Kidney epithelial cell (primary cell): Measurements from ENCODE around the gene CLEC2D. TPM values are rescaled to one million over a fixed set of nuclear protein-coding genes. Genes with fewer than 3 reads are reported as not detected.

Source experiments
- DNase-seq: peaks from one replicate; pipeline ENCODE4 v3.0.0-alpha.2; 2010; ENCODE audit warnings: low read depth
- H3K27me3 ChIP-seq: 2 replicates; pipeline ENCODE4 v1.6.0; 2011; ENCODE audit warnings: low read length; ENCODE audit not compliant: control insufficient read depth, insufficient read depth
- H3K36me3 ChIP-seq: 2 replicates; pipeline ENCODE4 v1.5.1; 2011; ENCODE audit warnings: low read length; ENCODE audit not compliant: control insufficient read depth, insufficient read depth
- H3K4me3 ChIP-seq: 2 replicates; pipeline ENCODE4 v1.5.1; 2011; ENCODE audit warnings: low read depth, mild to moderate bottlenecking, control low read depth, low read length
- total RNA-seq: library from RNA; depleted of rRNA; stranded (reverse); fragments of >200 nt; gene quantifications from 2 replicates; pipeline ENCODE4 v1.2.3, GENCODE V29; 2015
- TF ChIP-seq, protein P1 (sequence below): IDR thresholded peaks from 2 replicates; pipeline ENCODE4 v1.5.1; 2011; ENCODE audit warnings: mild to moderate bottlenecking, moderate library complexity, low read length, control low read depth, inconsistent platforms; ENCODE audit not compliant: insufficient read depth, poor library complexity, severe bottlenecking

Gene CLEC2D
- total RNA-seq, 1 donor from 2014 or later = 6.9 TPM

DNA sequence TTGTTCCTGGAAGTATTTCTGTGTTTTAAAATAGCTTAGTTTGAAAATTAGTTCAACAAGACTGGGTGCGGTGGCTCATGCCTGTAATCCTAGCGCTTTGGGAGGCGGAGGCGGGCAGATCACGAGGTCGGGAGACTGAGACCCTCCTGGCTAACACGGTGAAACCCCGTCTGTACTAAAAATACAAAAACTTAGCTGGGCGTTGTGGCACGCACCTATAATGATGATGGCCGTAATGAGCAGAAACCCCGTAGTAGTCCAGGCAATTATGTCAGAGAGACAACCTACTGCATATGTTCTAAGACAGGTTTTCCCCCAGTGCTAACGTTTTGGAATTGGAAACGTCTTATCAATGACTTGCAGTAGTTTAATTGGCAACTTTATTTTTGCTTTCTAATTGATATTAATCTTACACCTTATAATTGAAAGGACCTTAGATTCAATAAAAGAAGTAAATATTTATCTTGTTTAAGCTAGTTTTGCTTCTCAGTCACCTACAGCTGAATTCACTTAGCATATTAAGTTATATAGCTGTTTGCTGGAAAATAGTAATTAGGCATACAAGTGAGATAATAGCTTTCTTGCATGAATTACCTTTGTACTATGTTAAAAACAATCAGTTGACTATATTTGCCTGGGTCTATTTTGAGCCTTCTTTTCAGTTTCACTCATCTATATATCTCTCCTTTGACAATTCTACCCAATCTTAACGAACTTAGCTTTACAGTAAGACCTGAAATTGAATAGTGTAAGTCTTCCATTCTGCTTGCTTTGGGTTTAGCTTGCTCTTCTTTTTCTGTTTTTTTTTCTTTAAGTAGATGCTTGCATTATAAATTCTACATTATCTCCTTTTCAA lies 47.8 kb downstream of the CLEC2D start:
- Histone ChIP-seq H3K36me3 (no peaks in the 10 kb centered on the region), H3K4me3 (no peak overlapping the region), H3K27me3 (no peaks in the 10 kb centered on the region)
- no peak for DNase-seq
- TF ChIP-seq, protein P1, sequence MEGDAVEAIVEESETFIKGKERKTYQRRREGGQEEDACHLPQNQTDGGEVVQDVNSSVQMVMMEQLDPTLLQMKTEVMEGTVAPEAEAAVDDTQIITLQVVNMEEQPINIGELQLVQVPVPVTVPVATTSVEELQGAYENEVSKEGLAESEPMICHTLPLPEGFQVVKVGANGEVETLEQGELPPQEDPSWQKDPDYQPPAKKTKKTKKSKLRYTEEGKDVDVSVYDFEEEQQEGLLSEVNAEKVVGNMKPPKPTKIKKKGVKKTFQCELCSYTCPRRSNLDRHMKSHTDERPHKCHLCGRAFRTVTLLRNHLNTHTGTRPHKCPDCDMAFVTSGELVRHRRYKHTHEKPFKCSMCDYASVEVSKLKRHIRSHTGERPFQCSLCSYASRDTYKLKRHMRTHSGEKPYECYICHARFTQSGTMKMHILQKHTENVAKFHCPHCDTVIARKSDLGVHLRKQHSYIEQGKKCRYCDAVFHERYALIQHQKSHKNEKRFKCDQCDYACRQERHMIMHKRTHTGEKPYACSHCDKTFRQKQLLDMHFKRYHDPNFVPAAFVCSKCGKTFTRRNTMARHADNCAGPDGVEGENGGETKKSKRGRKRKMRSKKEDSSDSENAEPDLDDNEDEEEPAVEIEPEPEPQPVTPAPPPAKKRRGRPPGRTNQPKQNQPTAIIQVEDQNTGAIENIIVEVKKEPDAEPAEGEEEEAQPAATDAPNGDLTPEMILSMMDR = no peak

DNA sequence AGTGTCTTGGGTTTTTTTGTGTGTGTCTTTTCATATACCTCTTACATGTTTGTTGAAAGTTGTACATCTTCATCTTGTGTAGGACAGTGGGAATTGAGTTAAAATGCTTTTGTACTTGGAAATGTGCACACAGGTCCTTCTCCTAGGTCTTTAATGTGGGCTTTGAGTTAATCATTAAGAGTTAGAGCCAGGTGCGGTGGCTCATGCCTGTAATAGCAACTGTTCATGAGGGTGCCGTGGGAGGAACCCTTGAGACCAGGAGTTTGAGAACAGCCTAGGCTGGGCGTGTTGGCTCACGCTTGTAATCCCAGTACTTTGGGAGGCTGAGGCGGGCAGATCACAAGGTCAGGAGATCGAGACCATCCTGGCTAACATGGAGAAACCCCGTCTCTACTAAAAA lies 49.5 kb downstream of the CLEC2D start:
- TF ChIP-seq, protein P1 = no peak
- no peak for DNase-seq
- no peaks in the 10 kb centered on the region for H3K36me3 ChIP-seq
- H3K4me3 ChIP-seq = no peak overlapping the region
- H3K27me3 ChIP-seq = no peaks in the 10 kb centered on the region

DNA sequence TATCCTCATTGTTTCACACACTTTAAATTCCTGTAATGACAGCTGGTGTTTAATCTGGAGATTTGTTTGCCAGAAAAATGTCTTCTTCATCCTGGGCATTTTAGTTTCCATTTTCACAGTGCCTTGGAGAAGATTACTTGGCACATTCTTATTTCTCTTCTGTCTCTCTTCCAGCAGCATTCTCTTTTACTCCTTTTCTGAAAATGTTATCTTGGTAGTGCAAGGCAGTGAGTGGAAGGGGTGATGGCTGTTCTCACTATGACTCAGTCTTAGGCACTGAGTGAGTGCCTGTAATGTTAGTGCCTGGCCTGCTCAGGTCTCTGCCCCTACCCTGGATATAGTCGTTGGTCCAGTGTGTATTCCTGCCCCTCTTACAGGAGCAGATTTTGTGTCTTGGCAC lies 50.3 kb downstream of the CLEC2D start:
- DNase-seq = no peak
- H3K4me3 ChIP-seq = no peak overlapping the region
- H3K36me3 ChIP-seq = no peaks in the 10 kb centered on the region
- TF ChIP-seq, protein P1 = no peak
- H3K27me3 ChIP-seq = no peaks in the 10 kb centered on the region

DNA sequence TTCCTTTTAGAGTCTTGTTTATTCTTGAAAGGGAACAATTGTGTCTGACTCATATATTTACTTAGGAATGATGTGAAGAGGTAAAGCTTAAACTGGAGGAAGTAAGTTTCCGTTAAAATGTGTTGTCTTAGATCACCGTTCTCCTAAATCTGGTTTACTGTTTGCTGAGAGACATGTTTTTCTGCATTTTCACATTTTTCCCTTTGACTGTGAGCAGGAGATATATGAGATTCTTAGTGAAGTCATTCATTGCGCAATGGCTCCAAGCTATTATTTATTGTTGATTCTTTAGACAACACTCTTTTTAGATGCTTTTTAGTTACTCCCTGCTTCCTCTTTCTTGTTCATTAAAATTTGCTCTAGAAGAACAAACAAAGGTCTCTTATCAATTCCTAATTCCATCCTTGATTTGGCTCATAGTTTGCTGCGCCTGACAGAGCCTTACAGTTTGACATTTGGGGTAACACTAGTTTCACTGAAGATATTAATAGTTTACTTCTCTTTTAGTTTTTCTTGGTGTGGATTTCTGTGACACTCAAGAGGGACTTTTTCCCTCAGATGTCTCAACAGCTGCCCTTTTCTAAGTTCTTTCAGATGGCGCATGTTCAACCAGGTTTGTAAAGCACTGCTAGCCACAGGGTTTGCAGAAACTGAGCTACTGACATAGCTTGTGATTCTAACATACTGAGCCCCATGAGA lies 52.0 kb downstream of the CLEC2D start:
- no peak overlapping the region for H3K4me3 ChIP-seq
- TF ChIP-seq, protein P1 = no peak
- no peaks in the 10 kb centered on the region for H3K27me3 ChIP-seq
- H3K36me3 ChIP-seq = no peaks in the 10 kb centered on the region
- no peak for DNase-seq

DNA sequence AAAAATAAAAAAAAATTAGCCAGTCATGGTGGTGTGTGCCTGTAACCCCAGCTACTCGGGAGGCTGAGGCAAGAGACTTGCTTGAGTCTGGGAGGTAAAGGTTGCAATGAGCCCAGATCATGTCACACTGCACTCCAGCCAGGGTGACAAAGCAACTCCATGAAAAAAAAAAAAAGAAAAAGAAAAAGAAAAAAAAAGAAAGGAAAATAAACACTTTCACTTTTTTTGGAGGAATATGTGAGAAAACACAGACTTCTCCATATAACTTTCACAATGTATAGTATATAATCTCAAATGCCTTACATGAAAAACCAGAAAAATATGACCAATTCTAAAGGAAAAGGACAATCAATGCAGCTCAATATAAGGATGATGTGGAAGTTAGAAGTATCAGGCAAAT lies 54.5 kb downstream of the CLEC2D start:
- no peaks in the 10 kb centered on the region for H3K36me3 ChIP-seq
- TF ChIP-seq, protein P1 = no peak
- H3K4me3 ChIP-seq = no peak overlapping the region
- H3K27me3 ChIP-seq = no peaks in the 10 kb centered on the region
- no peak for DNase-seq
